SK-N-SH treated with all-trans-retinoic acid at 6 μM for 48 hours (cell line): Measurements from ENCODE around the gene PVALEF.

ENCODE experiments used
- ATAC-seq: fragments of 200-7000 bp; cut with Tn5 transposase; 3 replicates; pipeline ENCODE4 v1.9.1; 2020; ENCODE audit warnings: mild to moderate bottlenecking, moderate library complexity
- BACH2 ChIP-seq: fragments of 250-450 bp; sonication (Bioruptor Pico); IDR thresholded peaks from 2 replicates; pipeline ENCODE4 v1.9.0; 2021; ENCODE audit warnings: mild to moderate bottlenecking, borderline replicate concordance
- CREB5 ChIP-seq: fragments of 250-450 bp; sonication (Bioruptor Pico); IDR thresholded peaks from 2 replicates; pipeline ENCODE4 v1.5.1; 2020; ENCODE audit warnings: low read depth, mild to moderate bottlenecking, moderate library complexity
- CSDC2 ChIP-seq: fragments of 250-450 bp; sonication (Bioruptor Pico); IDR thresholded peaks from 2 replicates; pipeline ENCODE4 v1.5.0; 2020; ENCODE audit warnings: mild to moderate bottlenecking, moderate library complexity
- ESRRG ChIP-seq: fragments of 250-450 bp; sonication (Bioruptor Pico); IDR thresholded peaks from 2 replicates; pipeline ENCODE4 v1.6.1; 2021; ENCODE audit warnings: mild to moderate bottlenecking
- GLIS3 ChIP-seq: fragments of 250-450 bp; sonication (Bioruptor Pico); IDR thresholded peaks from 2 replicates; pipeline ENCODE4 v1.5.0; 2020; ENCODE audit warnings: mild to moderate bottlenecking, moderate library complexity
- OSR1 ChIP-seq: fragments of 250-450 bp; sonication (Bioruptor Pico); IDR thresholded peaks from 2 replicates; pipeline ENCODE4 v1.8.0; 2022; ENCODE audit warnings: moderate library complexity, mild to moderate bottlenecking, inconsistent platforms
- PATZ1 ChIP-seq: fragments of 250-450 bp; sonication (Bioruptor Pico); IDR thresholded peaks from 2 replicates; pipeline ENCODE4 v1.8.0; 2020; ENCODE audit warnings: mild to moderate bottlenecking, moderate library complexity, borderline replicate concordance
- POU6F1 ChIP-seq: fragments of 250-450 bp; sonication (Bioruptor Pico); IDR thresholded peaks from 2 replicates; pipeline ENCODE4 v1.8.0; 2021; ENCODE audit warnings: low read depth, mild to moderate bottlenecking, moderate library complexity, borderline replicate concordance
- PPARA ChIP-seq: fragments of 250-450 bp; sonication (Bioruptor Pico); IDR thresholded peaks from 2 replicates; pipeline ENCODE4 v1.5.0; 2020; ENCODE audit warnings: mild to moderate bottlenecking, borderline replicate concordance
- SNAI2 ChIP-seq: fragments of 250-450 bp; sonication (Bioruptor Pico); IDR thresholded peaks from 2 replicates; pipeline ENCODE4 v1.5.0; 2020; ENCODE audit warnings: mild to moderate bottlenecking, moderate library complexity
- TOX ChIP-seq: fragments of 250-450 bp; sonication (Bioruptor Pico); IDR thresholded peaks from 2 replicates; pipeline ENCODE4 v1.8.0; 2021; ENCODE audit warnings: mild to moderate bottlenecking, moderate library complexity, borderline replicate concordance
- ZC3H10 ChIP-seq: fragments of 250-450 bp; sonication (Bioruptor Pico); IDR thresholded peaks from 2 replicates; pipeline ENCODE4 v1.5.1; 2021; ENCODE audit warnings: mild to moderate bottlenecking, moderate library complexity
- ZFP30 ChIP-seq: fragments of 450-650 bp; formaldehyde crosslinking; IDR thresholded peaks from 2 replicates; pipeline ENCODE4 v1.5.0; 2022; ENCODE audit warnings: mild to moderate bottlenecking, moderate library complexity
- ZNF565 ChIP-seq: fragments of 450-650 bp; formaldehyde crosslinking; conservative IDR thresholded peaks from 2 replicates; pipeline ENCODE4 v1.5.0; 2020; ENCODE audit warnings: low read depth, mild to moderate bottlenecking, moderate library complexity
- ZNF70 ChIP-seq: fragments of 450-650 bp; formaldehyde crosslinking; IDR thresholded peaks from 2 replicates; pipeline ENCODE4 v1.5.0; 2020; ENCODE audit warnings: mild to moderate bottlenecking, moderate library complexity
- ZNF8 ChIP-seq: fragments of 450-650 bp; formaldehyde crosslinking; IDR thresholded peaks from 2 replicates; pipeline ENCODE4 v1.5.0; 2020; ENCODE audit warnings: mild to moderate bottlenecking, moderate library complexity
- TF ChIP-seq, protein P1 (sequence below): fragments of 250-450 bp; sonication (Bioruptor Pico); IDR thresholded peaks from 2 replicates; pipeline ENCODE4 v1.5.1; 2021; ENCODE audit warnings: mild to moderate bottlenecking, moderate library complexity

The PVALEF gene

GRCh38 chr17:81160747-81161453 lies 4.4 kb upstream of the PVALEF start (continued):
- TF ChIP-seq, protein P1, sequence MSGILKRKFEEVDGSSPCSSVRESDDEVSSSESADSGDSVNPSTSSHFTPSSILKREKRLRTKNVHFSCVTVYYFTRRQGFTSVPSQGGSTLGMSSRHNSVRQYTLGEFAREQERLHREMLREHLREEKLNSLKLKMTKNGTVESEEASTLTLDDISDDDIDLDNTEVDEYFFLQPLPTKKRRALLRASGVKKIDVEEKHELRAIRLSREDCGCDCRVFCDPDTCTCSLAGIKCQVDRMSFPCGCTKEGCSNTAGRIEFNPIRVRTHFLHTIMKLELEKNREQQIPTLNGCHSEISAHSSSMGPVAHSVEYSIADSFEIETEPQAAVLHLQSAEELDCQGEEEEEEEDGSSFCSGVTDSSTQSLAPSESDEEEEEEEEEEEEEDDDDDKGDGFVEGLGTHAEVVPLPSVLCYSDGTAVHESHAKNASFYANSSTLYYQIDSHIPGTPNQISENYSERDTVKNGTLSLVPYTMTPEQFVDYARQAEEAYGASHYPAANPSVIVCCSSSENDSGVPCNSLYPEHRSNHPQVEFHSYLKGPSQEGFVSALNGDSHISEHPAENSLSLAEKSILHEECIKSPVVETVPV, result no peak
- TF ChIP-seq ZNF565, result no peak

- TF ChIP-seq ESRRG (CRISPR knock-in tag) (no peak), PATZ1 (CRISPR knock-in tag) (no peak), CREB5 (CRISPR knock-in tag) (no peak), PPARA (CRISPR knock-in tag) (no peak), ZFP30 (CRISPR knock-in tag) (no peak), ZC3H10 (CRISPR knock-in tag) (no peak), POU6F1 (CRISPR knock-in tag) (no peak), ZNF70 (CRISPR knock-in tag) (no peak)
- TF ChIP-seq, protein P1, result no peak
- no peak for ATAC-seq
Observed at GRCh38 chr17:81161536-81161935, 3.8 kb upstream of the PVALEF start.

GRCh38 chr17:81161972-81162371 lies 3.3 kb upstream of the PVALEF start:
- TF ChIP-seq ZC3H10 (CRISPR knock-in tag) (no peak), ZNF8 (CRISPR knock-in tag) (no peak), PATZ1 (CRISPR knock-in tag) (no peak)
- TF ChIP-seq, all 23 proteins: peak for 0

GRCh38 chr17:81162491-81162890 lies 2.8 kb upstream of the PVALEF start:
- no peak for TF ChIP-seq SNAI2
- TF ChIP-seq PATZ1 (CRISPR knock-in tag), result no peak
- no peak for TF ChIP-seq ESRRG (CRISPR knock-in tag)
- TF ChIP-seq BACH2 (CRISPR knock-in tag), result no peak
- no peak for TF ChIP-seq CSDC2 (CRISPR knock-in tag)
- no peak for TF ChIP-seq TOX
- TF ChIP-seq GLIS3 (CRISPR knock-in tag), result no peak
- TF ChIP-seq OSR1 (CRISPR knock-in tag), result no peak
- TF ChIP-seq, all 23 proteins: peak for 0
- ATAC-seq, result no peak

More at GRCh38 chr17:81161972-81162371, 3.3 kb upstream of the PVALEF start:
- no peak for ATAC-seq
